NB4 (cell line): ENCODE measurements around the gene TRIO.

Experiments
- CTCF ChIP-seq: IDR thresholded peaks from one replicate; pipeline ENCODE4 v1.5.1; 2012; ENCODE audit warnings: low read depth, low read length
- POLR2A ChIP-seq: IDR thresholded peaks from 2 replicates; pipeline ENCODE4 v1.6.1; 2011; ENCODE audit warnings: mild to moderate bottlenecking; ENCODE audit not compliant: insufficient read length; ENCODE audit errors: extremely low read depth

GRCh38 chr5:14444161-14444560 is 301.0 kb downstream of the TRIO start:
- TF ChIP-seq CTCF: no peak
- TF ChIP-seq POLR2A: no peak
